Activated CD8-positive, alpha-beta T cell treated with anti-CD3 and anti-CD28 coated beads for 36 hours (primary cell): Measurements from ENCODE around the gene OMA1. TPM values are rescaled to one million over a fixed set of nuclear protein-coding genes. Genes with fewer than 3 reads are reported as not detected.
A peak's percentile ranks its signal among the peaks of the same experiment; 100 is the strongest.
"Not testable (repeated sequence)": the region's sequence is repeated elsewhere in the genome, so short reads cannot be mapped to it uniquely, and the experiment has no call there.

Experiments used
- ATAC-seq: fragments of 200-7000 bp; cut with Tn5 transposase; one replicate; pipeline ENCODE4 v1.10.0; 2021; ENCODE audit warnings: mild to moderate bottlenecking, moderate library complexity
- CTCF ChIA-PET: fragments of 350-600 bp; sonication (Branson Sonifier 250); formaldehyde crosslinking; loops from one replicate; lab custom pipeline; 2021; ENCODE audit warnings: antibody characterized with exemption; lab: Charles Lee
- POLR2A ChIA-PET: fragments of 350-600 bp; sonication (Branson Sonifier 250); formaldehyde crosslinking; loops from one replicate; lab custom pipeline; 2021; ENCODE audit warnings: antibody characterized with exemption; lab: Charles Lee
- DNase-seq: peaks from one replicate; pipeline ENCODE4 v3.0.0-alpha.2; 2020
- H3K27ac Mint-ChIP-seq: one replicate; pipeline ENCODE4 v1.8.0; 2021; ENCODE audit warnings: mild to moderate bottlenecking, mixed read lengths
- H3K27me3 Mint-ChIP-seq: one replicate; pipeline ENCODE4 v1.8.0; 2021; ENCODE audit warnings: mixed read lengths
- H3K36me3 Mint-ChIP-seq: one replicate; pipeline ENCODE4 v1.8.0; 2021; ENCODE audit warnings: low read depth, mixed read lengths
- H3K4me1 Mint-ChIP-seq: one replicate; pipeline ENCODE4 v1.8.0; 2021; ENCODE audit warnings: low read depth, mixed read lengths
- H3K4me3 Mint-ChIP-seq: one replicate; pipeline ENCODE4 v1.8.0; 2021; ENCODE audit warnings: mild to moderate bottlenecking, moderate library complexity, mixed read lengths
- H3K9me3 Mint-ChIP-seq: one replicate; pipeline ENCODE4 v1.8.0; 2021; ENCODE audit warnings: mixed read lengths
- CTCF ChIP-seq: fragments of 200-600 bp; IDR thresholded peaks from one replicate; pipeline ENCODE4 v1.8.0; 2022; ENCODE audit warnings: antibody characterized with exemption, mild to moderate bottlenecking
- intact Hi-C: fragments of 100-400 bp; cut with micrococcal nuclease; formaldehyde crosslinking; loops from one replicate; pipeline ENCODE4 v1.10.0; 2022
- total RNA-seq, 2 experiments: library from RNA; stranded (reverse); gene quantifications; one replicate each; pipeline ENCODE4 v1.2.3, GENCODE V29; 2021

The OMA1 gene
- total RNA-seq, 2 experiments from 2014 or later = 14.7 to 14.9 TPM

- H3K9me3 Mint-ChIP-seq = no peaks in the 10 kb centered on the region
- TF ChIP-seq CTCF = no peak
- ATAC-seq (no peak), DNase-seq (no peak)
- intact Hi-C loops = no loop called here
- H3K36me3 Mint-ChIP-seq = no peaks in the 10 kb centered on the region
- H3K27me3 Mint-ChIP-seq = peaks cover 5% of the 10 kb centered on the region
- no peak overlapping the region for H3K27ac Mint-ChIP-seq
- H3K4me3 Mint-ChIP-seq = no peak overlapping the region
- H3K4me1 Mint-ChIP-seq = peaks cover 6% of the 10 kb centered on the region
- POLR2A ChIA-PET = no interaction called here
- CTCF ChIA-PET = interaction anchor here (1.0 kb wide), 1 partner anchor 35 kb away, joined by 4 read pairs; no protein-coding TSS in a partner anchor
These were observed 4.9 kb upstream of the OMA1 start for GRCh38 chr1:58551186-58552140.

- peaks cover 14% of the 10 kb centered on the region for H3K4me1 Mint-ChIP-seq
- H3K27ac Mint-ChIP-seq, H3K9me3 Mint-ChIP-seq, ATAC-seq, H3K27me3 Mint-ChIP-seq, H3K4me3 Mint-ChIP-seq, POLR2A ChIA-PET, H3K36me3 Mint-ChIP-seq, DNase-seq, intact Hi-C loops: not testable (repeated sequence)
- CTCF ChIA-PET = interaction anchor here (1.5 to 6.3 kb wide), 3 partner anchors 33 to 109 kb away, joined by 3 to 107 read pairs (median 5); no protein-coding TSS in a partner anchor
These were observed 2.8 kb upstream of the OMA1 start for GRCh38 chr1:58549291-58549690.

- Mint-ChIP-seq H3K4me3 (no peak overlapping the region), H3K36me3 (no peaks in the 10 kb centered on the region), H3K27ac (no peak overlapping the region), H3K4me1 (peaks cover 16% of the 10 kb centered on the region), H3K9me3 (no peaks in the 10 kb centered on the region), H3K27me3 (peaks cover 3% of the 10 kb centered on the region)
- no peak for DNase-seq
- TF ChIP-seq CTCF = no peak
- CTCF ChIA-PET = interaction anchor here (1.5 to 6.3 kb wide), 4 partner anchors 13 to 110 kb away, joined by 3 to 107 read pairs (median 18); no protein-coding TSS in a partner anchor
- ATAC-seq = no peak
- POLR2A ChIA-PET = no interaction called here
- intact Hi-C loops = no loop called here
These were observed 1.8 kb upstream of the OMA1 start for GRCh38 chr1:58548371-58548770.

GRCh38 chr1:58545591-58546519, 671 bp downstream of the OMA1 start:
- H3K9me3 Mint-ChIP-seq = no peaks in the 10 kb centered on the region
- DNase-seq = peak; percentile 82
- H3K36me3 Mint-ChIP-seq = no peaks in the 10 kb centered on the region
- H3K4me3 Mint-ChIP-seq = peak overlapping the region; percentile 93
- POLR2A ChIA-PET = interaction anchor here (0.8 to 1.3 kb wide), 4 partner anchors 11 to 154 kb away, joined by 3 to 5 read pairs (median 4); partner anchors contain the start of gene MYSM1
- peaks cover 20% of the 10 kb centered on the region for H3K4me1 Mint-ChIP-seq
- intact Hi-C loops = loop anchor here (2.0 kb wide), 1 partner anchor 29 kb away; no protein-coding TSS in a partner anchor
- CTCF ChIA-PET = interaction anchor here (0.7 to 6.3 kb wide), 20 partner anchors 8 to 1714 kb away, joined by 3 to 107 read pairs (median 3); no protein-coding TSS in a partner anchor
- peak; percentile 73 for ATAC-seq
- TF ChIP-seq CTCF = no peak
- no peaks in the 10 kb centered on the region for H3K27me3 Mint-ChIP-seq
- peak overlapping the region; percentile 95 for H3K27ac Mint-ChIP-seq

- Mint-ChIP-seq H3K4me1 (peaks cover 22% of the 10 kb centered on the region), H3K27ac (no peak overlapping the region), H3K36me3 (no peaks in the 10 kb centered on the region), H3K27me3 (no peaks in the 10 kb centered on the region), H3K4me3 (no peak overlapping the region), H3K9me3 (no peaks in the 10 kb centered on the region)
- TF ChIP-seq CTCF = no peak
- DNase-seq (no peak), ATAC-seq (no peak)
- intact Hi-C loops = no loop called here
- ChIA-PET CTCF (interaction anchor here (1.0 to 1.7 kb wide), 6 partner anchors 16 to 110 kb away, joined by 3 to 9 read pairs (median 6); no protein-coding TSS in a partner anchor), POLR2A (no interaction called here)
These were observed 3.3 kb downstream of the OMA1 start for GRCh38 chr1:58543260-58543659.
